ENCODE measurements around the gene ZNF391. TPM values are rescaled to one million over a fixed set of nuclear protein-coding genes. Genes with fewer than 3 reads are reported as not detected.
A peak's percentile ranks its signal among the peaks of the same experiment; 100 is the strongest.
"Not testable (repeated sequence)": the region's sequence is repeated elsewhere in the genome, so short reads cannot be mapped to it uniquely, and the experiment has no call there.

Gene ZNF391
- total RNA-seq = 1 to 10 TPM; 4.3 to 6.2 TPM

GRCh38 chr6:27388293-27389197, at the start of gene ZNF391:
Gene ZNF391, plus strand, starts transcription at chr6:27388759. Its CDS starts 11,612 bp downstream, at chr6:27400371.
- ChIA-PET POLR2A (interaction anchor here (0.6 to 0.7 kb wide), 2 partner anchors 85 to 1453 kb away, joined by 3 read pairs; no protein-coding TSS in a partner anchor), CTCF (interaction anchor here (0.5 to 0.9 kb wide), 4 partner anchors 11 to 1269 kb away, joined by 3 read pairs; no protein-coding TSS in a partner anchor)
- H3K36me3 Mint-ChIP-seq (ENCODE audit: low read depth) = peaks cover 4% of the 10 kb centered on the region

GRCh38 chr6:27352850-27353249, 35.7 kb upstream of the ZNF391 start:
- ATAC-seq (no peak), DNase-seq (no peak)
- Mint-ChIP-seq H3K36me3 (ENCODE audit: low read depth) (peaks cover 2% of the 10 kb centered on the region), H3K4me1 (no peaks in the 10 kb centered on the region), H3K27me3 (peaks cover 4% of the 10 kb centered on the region), H3K9me3 (ENCODE audit: low read depth) (peaks cover 38% of the 10 kb centered on the region), H3K4me3 (no peak overlapping the region), H3K27ac (no peak overlapping the region)
- intact Hi-C loops (cut with DNase I, micrococcal nuclease) = no loop called here
- ChIA-PET CTCF (no interaction called here), POLR2A (no interaction called here)

More at GRCh38 chr6:27388293-27389197, at the start of gene ZNF391:
- Mint-ChIP-seq H3K9me3 (ENCODE audit: low read depth) (peaks cover 2% of the 10 kb centered on the region), H3K27me3 (peaks cover 6% of the 10 kb centered on the region), H3K4me1 (peaks cover 14% of the 10 kb centered on the region), H3K27ac (peak within 1 kb of the TSS; percentile 93), H3K4me3 (peak within 1 kb of the TSS; percentile 95)
- DNase-seq (peak; percentile 81), ATAC-seq (peak; percentile 95)
- intact Hi-C loops (cut with DNase I, micrococcal nuclease) = loop anchor here (1.0 to 10.0 kb wide), 10 partner anchors 13 to 1054 kb away; partner anchors contain the start of genes NKAPL (in 1 of the 2), POM121L2 (in 1 of the 2), ZKSCAN4 (in 1 of the 2) and ZNF165 (in 1 of the 2)

- Mint-ChIP-seq H3K27ac (no peak overlapping the region), H3K4me3 (no peak overlapping the region), H3K27me3 (no peaks in the 10 kb centered on the region), H3K36me3 (ENCODE audit: low read depth) (peaks cover 44% of the 10 kb centered on the region), H3K9me3 (ENCODE audit: low read depth) (peaks cover 59% of the 10 kb centered on the region), H3K4me1 (no peaks in the 10 kb centered on the region)
- ATAC-seq = no peak
- no peak for DNase-seq
- ChIA-PET CTCF (no interaction called here), POLR2A (no interaction called here)
- intact Hi-C loops (cut with DNase I, micrococcal nuclease) = no loop called here
Measured at GRCh38 chr6:27358786-27359185, 29.8 kb upstream of the ZNF391 start.

GRCh38 chr6:27359231-27359630, 29.3 kb upstream of the ZNF391 start:
- Mint-ChIP-seq H3K4me3 (no peak overlapping the region), H3K27me3 (no peaks in the 10 kb centered on the region), H3K36me3 (ENCODE audit: low read depth) (peaks cover 44% of the 10 kb centered on the region), H3K27ac (no peak overlapping the region), H3K9me3 (ENCODE audit: low read depth) (peaks cover 58% of the 10 kb centered on the region), H3K4me1 (no peaks in the 10 kb centered on the region)
- ATAC-seq (no peak), DNase-seq (no peak)
- intact Hi-C loops (cut with DNase I, micrococcal nuclease) = no loop called here
- ChIA-PET CTCF (no interaction called here), POLR2A (no interaction called here)

GRCh38 chr6:27368202-27368601, 20.4 kb upstream of the ZNF391 start:
- no peak for ATAC-seq

GRCh38 chr6:27370391-27370790, 18.2 kb upstream of the ZNF391 start:
- H3K36me3 Mint-ChIP-seq (ENCODE audit: low read depth) = peaks cover 21% of the 10 kb centered on the region
- peaks cover 14% of the 10 kb centered on the region for H3K4me1 Mint-ChIP-seq
- intact Hi-C loops (cut with DNase I, micrococcal nuclease) = no loop called here
- POLR2A ChIA-PET = no interaction called here
- no peak overlapping the region for H3K4me3 Mint-ChIP-seq
- H3K27ac Mint-ChIP-seq = no peak overlapping the region
- no peaks in the 10 kb centered on the region for H3K9me3 Mint-ChIP-seq (ENCODE audit: low read depth)
- ATAC-seq (no peak), DNase-seq (no peak)
- no peaks in the 10 kb centered on the region for H3K27me3 Mint-ChIP-seq
- CTCF ChIA-PET = interaction anchor here (1.2 kb wide), 2 partner anchors 57 to 148 kb away, joined by 3 read pairs; no protein-coding TSS in a partner anchor

More at GRCh38 chr6:27368202-27368601, 20.4 kb upstream of the ZNF391 start:
- no peak overlapping the region for H3K27ac Mint-ChIP-seq
- H3K4me1 Mint-ChIP-seq = no peaks in the 10 kb centered on the region
- no peaks in the 10 kb centered on the region for H3K9me3 Mint-ChIP-seq (ENCODE audit: low read depth)
- ChIA-PET POLR2A (no interaction called here), CTCF (interaction anchor here (0.6 to 0.7 kb wide), 2 partner anchors 129 to 160 kb away, joined by 3 read pairs; no protein-coding TSS in a partner anchor)
- DNase-seq = no peak
- H3K36me3 Mint-ChIP-seq (ENCODE audit: low read depth) = peaks cover 23% of the 10 kb centered on the region
- intact Hi-C loops (cut with DNase I, micrococcal nuclease) = no loop called here
- H3K27me3 Mint-ChIP-seq = no peaks in the 10 kb centered on the region
- H3K4me3 Mint-ChIP-seq = no peak overlapping the region

- Mint-ChIP-seq H3K27me3 (no peaks in the 10 kb centered on the region), H3K27ac (peak overlapping the region; percentile 72)
- DNase-seq = peak; percentile 86
Measured at GRCh38 chr6:27374824-27375612, 13.5 kb upstream of the ZNF391 start.

GRCh38 chr6:27375613-27376079, 12.9 kb upstream of the ZNF391 start:
- H3K4me3 Mint-ChIP-seq = peak overlapping the region; percentile 80
- intact Hi-C loops (cut with DNase I, micrococcal nuclease) = loop anchor here (1.0 to 2.0 kb wide), 2 partner anchors 13 kb away; partner anchors contain the start of gene ZNF391 (in 2 of the 2)
- H3K36me3 Mint-ChIP-seq (ENCODE audit: low read depth) = peaks cover 2% of the 10 kb centered on the region
- ATAC-seq (no peak), DNase-seq (peak; percentile 9)
- H3K9me3 Mint-ChIP-seq (ENCODE audit: low read depth) = no peaks in the 10 kb centered on the region
- H3K27ac Mint-ChIP-seq = peak overlapping the region; percentile 72
- ChIA-PET CTCF (no interaction called here), POLR2A (no interaction called here)
- H3K4me1 Mint-ChIP-seq = peaks cover 20% of the 10 kb centered on the region
- H3K27me3 Mint-ChIP-seq = no peaks in the 10 kb centered on the region

More at GRCh38 chr6:27374824-27375612, 13.5 kb upstream of the ZNF391 start:
- peak; percentile 100 for ATAC-seq
- Mint-ChIP-seq H3K9me3 (ENCODE audit: low read depth) (no peaks in the 10 kb centered on the region), H3K36me3 (ENCODE audit: low read depth) (peaks cover 2% of the 10 kb centered on the region), H3K4me3 (peak overlapping the region; percentile 80), H3K4me1 (peaks cover 20% of the 10 kb centered on the region)
- ChIA-PET POLR2A (interaction anchor here (0.6 kb wide), 1 partner anchor 839 kb away, joined by 3 read pairs; no protein-coding TSS in a partner anchor), CTCF (no interaction called here)
- intact Hi-C loops (cut with DNase I, micrococcal nuclease) = loop anchor here (1.0 to 2.0 kb wide), 2 partner anchors 13 to 14 kb away; partner anchors contain the start of gene ZNF391 (in 2 of the 2)

- H3K4me3 Mint-ChIP-seq; H3K36me3 Mint-ChIP-seq (ENCODE audit: low read depth); CTCF ChIA-PET; ATAC-seq; intact Hi-C loops (cut with DNase I, micrococcal nuclease); POLR2A ChIA-PET; DNase-seq; H3K27ac Mint-ChIP-seq; H3K27me3 Mint-ChIP-seq; H3K9me3 Mint-ChIP-seq (ENCODE audit: low read depth): not testable (repeated sequence)
- peaks cover 20% of the 10 kb centered on the region for H3K4me1 Mint-ChIP-seq
Measured at GRCh38 chr6:27378406-27378805, 10.2 kb upstream of the ZNF391 start.

- H3K27me3 Mint-ChIP-seq = peaks cover 15% of the 10 kb centered on the region
- CTCF ChIA-PET = interaction anchor here (0.6 kb wide), 1 partner anchor 14 kb away, joined by 4 read pairs; no protein-coding TSS in a partner anchor
- not testable (repeated sequence) for H3K36me3 Mint-ChIP-seq (ENCODE audit: low read depth)
Measured at GRCh38 chr6:27381001-27381400, 7.6 kb upstream of the ZNF391 start.

GRCh38 chr6:27383011-27383410, 5.5 kb upstream of the ZNF391 start:
- no peak overlapping the region for H3K27ac Mint-ChIP-seq
- peaks cover 2% of the 10 kb centered on the region for H3K4me1 Mint-ChIP-seq
- H3K4me3 Mint-ChIP-seq = no peak overlapping the region
- intact Hi-C loops (cut with DNase I, micrococcal nuclease) = loop anchor here in 1 of 2 experiments (10.0 kb wide), 1 partner anchor 872 kb away; the partner anchor contains the start of genes NKAPL and ZKSCAN4
- H3K36me3 Mint-ChIP-seq (ENCODE audit: low read depth) = no peaks in the 10 kb centered on the region
- DNase-seq = no peak
- CTCF ChIA-PET = no interaction called here
- peaks cover 12% of the 10 kb centered on the region for H3K9me3 Mint-ChIP-seq (ENCODE audit: low read depth)
- no peak for ATAC-seq
- peaks cover 15% of the 10 kb centered on the region for H3K27me3 Mint-ChIP-seq
- POLR2A ChIA-PET = no interaction called here

More at GRCh38 chr6:27381001-27381400, 7.6 kb upstream of the ZNF391 start:
- ATAC-seq, DNase-seq, H3K27ac Mint-ChIP-seq, H3K4me3 Mint-ChIP-seq, H3K4me1 Mint-ChIP-seq, POLR2A ChIA-PET: not testable (repeated sequence)
- intact Hi-C loops (cut with DNase I, micrococcal nuclease) = loop anchor here in 1 of 2 experiments (10.0 kb wide), 1 partner anchor 874 kb away; the partner anchor contains the start of genes NKAPL and ZKSCAN4
- peaks cover 12% of the 10 kb centered on the region for H3K9me3 Mint-ChIP-seq (ENCODE audit: low read depth)
